ENCODE results near the gene CDC123. TPM values are rescaled to one million over a fixed set of nuclear protein-coding genes. Genes with fewer than 3 reads are reported as not detected.
"Not testable (repeated sequence)": the region's sequence is repeated elsewhere in the genome, so short reads cannot be mapped to it uniquely, and the experiment has no call there.

Gene CDC123
- total RNA-seq, 1 donor from 2014 or later: 119 TPM

DNA sequence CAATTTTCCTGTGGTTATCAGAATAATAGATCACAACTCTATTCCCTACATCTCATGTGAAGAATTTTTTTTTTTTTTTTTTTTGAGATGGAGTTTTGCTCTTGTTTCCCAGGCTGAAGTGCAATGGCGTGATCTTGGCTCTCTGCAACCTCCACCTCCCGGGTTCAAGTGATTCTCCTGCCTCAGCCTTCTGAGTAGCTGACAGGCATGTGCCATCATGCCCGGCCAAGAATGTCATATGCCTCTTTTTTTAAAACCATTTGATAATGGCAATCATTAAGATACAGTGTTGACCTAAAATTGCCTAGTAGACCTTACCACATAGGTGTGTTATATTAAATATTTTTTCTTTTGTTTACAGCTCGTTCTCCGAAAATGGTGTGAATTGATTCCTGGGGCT, 38.7 kb downstream of the CDC123 start:
- DNase-seq (ENCODE audit: extremely low read depth, low read depth, low spot score): not testable (repeated sequence)

GRCh38 chr10:12235116-12235694, 39.2 kb downstream of the CDC123 start:
- no peak for DNase-seq (ENCODE audit: extremely low read depth, low read depth, low spot score)

- DNase-seq (ENCODE audit: extremely low read depth, low read depth, low spot score): no peak
These were observed 39.8 kb downstream of the CDC123 start for GRCh38 chr10:12235796-12236195.

DNA sequence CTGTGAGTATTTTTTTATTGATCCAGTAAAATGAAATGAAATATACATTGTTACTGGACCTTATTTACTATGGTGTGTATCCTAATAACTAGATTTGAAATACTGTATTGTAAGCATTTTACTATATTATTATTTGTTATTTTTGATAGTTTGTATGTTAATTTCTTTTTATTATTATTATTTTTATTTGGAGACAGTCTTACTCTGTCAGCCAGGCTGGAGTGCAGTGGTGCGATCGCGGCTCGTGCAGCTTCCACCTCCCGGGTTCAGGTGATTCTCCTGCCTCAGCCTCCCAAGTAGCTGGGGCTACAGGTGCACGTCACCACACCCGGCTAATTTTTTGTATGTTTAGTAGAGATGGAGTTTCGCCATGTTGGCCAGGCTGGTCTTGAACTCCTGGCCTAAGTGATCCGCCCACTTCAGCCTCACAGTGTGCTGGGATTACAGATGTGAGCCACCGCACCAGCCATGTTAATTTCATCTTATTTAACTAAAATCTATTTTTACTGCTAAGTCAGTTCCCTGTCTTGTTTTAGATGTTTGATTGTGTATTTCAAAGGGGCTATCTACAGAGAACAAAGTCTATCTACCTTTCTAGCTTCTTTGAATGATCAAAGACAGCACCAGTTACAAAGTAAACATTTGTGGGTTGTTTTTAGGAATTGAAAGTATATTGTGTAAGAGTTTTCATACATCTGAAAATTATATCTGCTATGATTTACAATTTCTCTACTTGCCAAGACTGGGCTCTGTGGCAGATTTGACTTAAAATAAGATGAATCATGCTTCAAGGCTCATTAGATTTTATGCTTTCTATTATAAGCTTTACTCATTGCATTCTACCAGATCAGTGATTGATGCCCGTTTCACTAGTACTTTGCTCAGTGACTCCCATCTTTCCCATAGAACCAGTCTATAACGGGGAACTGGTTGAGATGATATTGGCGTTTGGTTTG, 41.6 kb downstream of the CDC123 start:
- no peak for DNase-seq (ENCODE audit: extremely low read depth, low read depth, low spot score)

DNA sequence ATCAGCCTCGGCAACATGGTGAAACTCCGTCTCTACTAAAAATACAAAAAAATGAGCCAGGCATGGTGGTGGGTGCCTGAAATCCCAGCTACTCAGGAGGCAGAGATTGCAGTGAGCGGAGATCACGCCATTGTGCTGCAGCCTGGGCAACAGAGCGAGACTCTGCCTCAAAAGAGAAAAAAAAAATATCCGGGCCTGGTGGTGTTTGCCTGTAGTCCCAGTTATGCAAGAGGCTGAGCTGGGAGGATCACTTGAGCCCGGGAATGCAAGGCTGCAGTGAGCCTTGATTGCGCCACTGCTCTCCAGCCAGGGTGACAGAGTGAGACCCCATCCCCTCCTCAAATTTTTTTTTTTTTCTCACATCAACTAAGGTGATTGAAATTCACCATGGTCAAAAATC, 42.8 kb downstream of the CDC123 start:
- DNase-seq (ENCODE audit: extremely low read depth, low read depth, low spot score): no peak

GRCh38 chr10:12241810-12242529, 46.0 kb downstream of the CDC123 start:
- no peak for DNase-seq (ENCODE audit: extremely low read depth, low read depth, low spot score)

- no peak for DNase-seq (ENCODE audit: extremely low read depth, low read depth, low spot score)
These were observed 48.1 kb downstream of the CDC123 start for GRCh38 chr10:12243864-12244620.

DNA sequence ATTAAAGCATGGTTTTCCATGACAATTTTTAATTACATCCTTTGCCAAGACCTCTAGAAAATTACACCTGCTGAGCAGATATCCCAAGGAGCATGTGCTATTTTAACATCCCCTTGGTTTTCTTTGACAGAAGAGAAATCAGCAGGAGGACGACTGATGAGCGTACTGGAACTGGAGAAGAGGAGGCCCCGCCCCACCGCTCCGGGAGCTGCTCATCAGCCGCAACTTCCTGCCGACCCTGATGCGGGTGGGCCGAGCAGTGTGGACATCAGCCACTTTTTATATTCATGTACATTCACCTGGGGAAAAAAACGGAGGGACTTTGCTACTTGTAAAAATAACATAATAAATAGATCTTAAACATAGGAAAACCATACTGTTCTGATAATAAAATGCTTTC, 54.2 kb downstream of the CDC123 start:
- DNase-seq (ENCODE audit: extremely low read depth, low read depth, low spot score): no peak

GRCh38 chr10:12250702-12251101, 54.7 kb downstream of the CDC123 start:
- not testable (repeated sequence) for DNase-seq (ENCODE audit: extremely low read depth, low read depth, low spot score)

DNA sequence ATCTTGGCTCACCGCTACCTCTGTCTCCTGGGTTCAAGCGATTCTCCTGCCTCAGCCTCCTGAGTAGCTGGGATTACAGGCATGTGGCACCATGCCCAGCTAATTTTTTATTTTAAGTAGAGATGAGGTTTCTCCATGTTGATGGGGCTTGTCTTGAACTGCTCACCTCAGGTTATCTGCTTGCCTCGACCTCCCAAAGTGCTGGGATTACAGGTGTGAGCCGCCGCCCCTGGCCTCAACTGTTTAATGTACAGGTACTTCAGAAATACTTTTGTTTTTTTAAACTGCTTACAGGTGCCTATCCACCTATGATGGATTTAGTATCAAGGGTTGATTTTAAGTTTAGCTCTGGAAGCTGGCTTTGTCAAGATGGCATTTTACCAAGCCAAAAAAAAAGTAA, 55.6 kb downstream of the CDC123 start:
- no peak for DNase-seq (ENCODE audit: extremely low read depth, low read depth, low spot score)

GRCh38 chr10:12252882-12253546, 57.0 kb downstream of the CDC123 start:
- DNase-seq (ENCODE audit: extremely low read depth, low read depth, low spot score): no peak

DNA sequence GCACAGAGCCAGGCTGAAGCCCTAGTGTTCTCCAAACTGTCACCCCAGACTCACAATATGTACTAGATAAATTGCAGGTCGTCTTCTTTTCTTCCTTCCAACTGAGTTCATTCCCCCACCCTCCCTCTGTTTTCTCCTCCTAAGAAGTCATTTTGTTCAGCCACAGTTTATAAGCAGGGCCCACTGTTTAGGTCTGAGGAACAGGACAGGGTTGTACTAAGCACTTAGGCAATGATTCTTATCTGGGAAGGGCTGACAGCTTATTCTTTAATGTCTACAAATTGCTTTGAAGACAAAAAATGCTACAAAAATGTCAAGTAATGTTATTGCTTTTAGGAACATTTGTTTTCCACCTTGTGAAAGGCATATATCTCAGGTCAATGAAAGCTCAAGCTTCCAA, 59.1 kb downstream of the CDC123 start:
- DNase-seq (ENCODE audit: extremely low read depth, low read depth, low spot score): no peak

DNA sequence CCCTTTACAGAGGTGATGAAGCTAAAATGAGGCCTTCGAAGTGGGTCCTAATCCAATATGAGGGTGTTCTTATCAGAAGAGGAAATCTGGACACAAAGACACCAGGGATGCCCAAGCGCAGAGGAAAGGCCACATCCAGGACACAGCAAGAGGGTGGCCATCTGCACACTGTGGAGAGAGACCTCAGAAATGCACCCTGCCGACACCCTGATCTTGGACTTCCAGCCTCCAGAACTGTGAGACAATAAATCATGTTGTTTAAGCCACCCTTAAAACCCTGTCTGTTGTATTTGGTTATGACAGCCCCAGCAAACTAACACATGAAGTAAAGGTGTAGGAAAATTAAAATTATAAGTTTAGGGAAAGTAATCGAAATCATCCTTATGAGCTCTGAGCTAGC, 64.0 kb downstream of the CDC123 start:
- DNase-seq (ENCODE audit: extremely low read depth, low read depth, low spot score): no peak

DNA sequence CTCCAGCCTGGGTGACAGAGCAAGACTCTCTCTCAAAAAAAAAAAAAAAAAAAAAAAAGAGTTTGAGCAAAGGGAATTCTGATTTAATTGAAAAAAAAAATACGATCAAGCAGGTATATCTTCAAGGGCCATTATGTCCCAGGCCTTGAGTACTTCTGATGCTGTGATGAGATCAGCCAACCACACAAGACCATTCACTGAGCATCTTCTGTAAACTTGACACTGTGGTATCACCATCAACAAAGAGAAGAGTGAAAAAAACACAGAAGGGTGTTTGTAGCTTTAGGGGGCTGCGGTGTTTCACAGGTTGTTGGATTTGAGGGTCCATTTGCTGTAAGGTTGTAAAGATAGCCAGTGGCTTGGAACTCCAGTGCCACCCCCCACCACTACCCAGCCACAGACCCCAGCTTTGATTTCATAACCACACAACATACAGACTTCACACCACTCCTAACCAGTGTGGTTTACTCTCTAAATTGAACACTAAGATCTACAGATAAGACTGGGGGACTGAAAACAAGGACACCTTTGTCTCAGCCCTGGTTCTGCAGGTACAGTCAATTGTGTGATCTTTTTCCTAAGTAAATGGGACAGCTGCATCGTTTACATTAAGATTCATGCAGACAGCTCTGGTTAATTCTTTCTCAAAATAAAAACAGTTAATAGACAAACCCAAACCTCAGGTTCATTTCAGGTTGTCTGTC, 66.4 kb downstream of the CDC123 start:
- no peak for DNase-seq (ENCODE audit: extremely low read depth, low read depth, low spot score)

DNA sequence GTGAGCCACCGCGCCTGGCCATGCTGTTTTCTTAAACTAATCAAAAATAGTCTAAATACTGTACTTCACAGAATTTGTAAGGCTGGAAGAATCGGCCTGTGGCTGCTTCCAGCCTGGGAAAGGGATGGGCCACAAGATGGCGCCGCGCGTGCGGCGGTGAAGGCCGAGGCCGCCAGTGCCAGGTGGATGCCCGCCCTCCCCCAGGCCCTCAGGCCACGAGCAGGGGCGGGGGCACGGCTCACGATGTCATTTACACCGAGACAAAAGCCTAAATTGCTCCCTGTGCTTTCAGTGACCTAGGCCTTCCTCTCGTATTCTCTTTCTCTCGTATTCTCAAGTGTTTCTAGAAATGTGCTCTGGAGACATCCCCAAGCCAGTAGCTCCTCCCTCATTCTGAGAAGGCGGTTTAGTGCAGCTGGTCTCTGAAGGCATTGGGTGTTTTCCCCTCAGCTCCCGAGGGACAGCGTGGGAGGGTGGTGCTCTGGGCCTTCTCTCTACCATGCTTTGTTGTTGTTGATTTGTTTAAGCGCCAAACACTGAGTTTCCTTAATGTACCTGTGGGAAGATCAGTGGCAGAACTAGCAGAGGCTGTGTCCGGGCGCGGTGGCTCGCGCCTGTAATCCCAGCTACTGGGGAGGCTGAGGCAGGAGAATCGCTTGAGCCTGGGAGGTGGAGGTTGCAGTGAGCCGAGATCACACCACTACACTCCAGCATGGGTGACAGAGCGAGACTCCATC, 68.4 kb downstream of the CDC123 start:
- no peak for DNase-seq (ENCODE audit: extremely low read depth, low read depth, low spot score)

DNA sequence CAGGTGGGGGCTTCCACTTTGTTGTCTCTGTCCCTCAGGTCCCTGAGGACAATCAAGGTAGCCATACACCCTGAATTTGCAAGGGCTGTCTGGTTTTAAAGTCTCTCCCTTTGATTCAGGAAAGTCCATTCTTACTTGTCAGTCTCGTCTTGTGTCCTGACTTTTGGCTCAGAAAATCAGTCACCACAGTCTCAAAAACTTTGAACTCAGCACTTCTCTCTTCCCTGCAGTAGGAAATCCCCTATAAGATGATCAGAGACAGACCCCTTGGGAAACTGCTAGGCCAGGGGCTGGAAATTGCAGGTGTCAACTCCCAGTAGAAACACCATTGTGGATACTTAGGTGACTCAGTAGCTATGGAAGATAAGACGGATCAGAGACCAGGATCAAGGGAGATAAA, 73.1 kb downstream of the CDC123 start:
- DNase-seq (ENCODE audit: extremely low read depth, low read depth, low spot score): no peak

DNA sequence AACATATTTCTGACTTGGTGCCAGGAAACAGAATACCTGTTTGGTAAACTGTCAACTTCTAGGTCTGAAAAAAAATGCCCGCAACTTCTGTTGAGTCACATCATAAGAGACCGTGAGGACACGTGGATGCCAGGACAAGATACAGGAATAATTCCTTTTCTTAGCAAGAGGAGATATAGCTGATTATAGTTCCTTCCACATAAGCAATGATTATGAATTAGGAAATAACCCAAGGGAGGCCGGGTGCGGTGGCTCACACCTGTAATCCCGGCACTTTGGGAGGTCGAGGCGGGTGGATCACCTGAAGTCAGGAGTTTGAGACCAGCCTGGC, 75.2 kb downstream of the CDC123 start:
- no peak for DNase-seq (ENCODE audit: extremely low read depth, low read depth, low spot score)

- not testable (repeated sequence) for DNase-seq (ENCODE audit: extremely low read depth, low read depth, low spot score)
These were observed 81.9 kb downstream of the CDC123 start for GRCh38 chr10:12277862-12278261.

DNA sequence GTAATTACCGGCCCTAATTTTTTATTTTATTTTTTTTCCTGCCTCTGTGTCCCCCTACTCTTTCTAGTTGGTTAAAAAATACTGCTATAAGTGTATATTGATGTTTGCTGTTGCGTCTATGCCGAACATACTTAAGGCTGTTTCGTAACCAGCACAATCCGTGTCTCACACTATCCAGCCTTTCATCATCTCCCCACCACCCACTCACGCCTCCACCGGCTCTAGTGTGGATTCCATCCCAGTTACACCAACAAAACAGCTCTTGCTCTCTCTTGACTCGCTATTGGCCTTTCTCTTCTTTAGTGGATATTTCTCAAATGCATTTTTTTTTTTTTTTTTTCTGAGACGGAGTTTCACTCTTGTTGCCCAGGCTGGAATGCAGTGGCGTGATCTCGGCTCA, 83.3 kb downstream of the CDC123 start:
- DNase-seq (ENCODE audit: extremely low read depth, low read depth, low spot score): no peak
